HG02852 (cell line): ENCODE measurements around the gene DNAI1.
A peak's percentile ranks its signal among the peaks of the same experiment; 100 is the strongest.

Experiments used
- ATAC-seq: cut with Tn5 transposase; IDR thresholded peaks from one replicate; pipeline ENCODE4 v1.9.1; 2021; ENCODE audit warnings: mild to moderate bottlenecking, moderate library complexity; ENCODE audit not compliant: unreplicated experiment

DNAI1 gene

GRCh38 chr9:34510497-34511468 lies 52.2 kb downstream of the DNAI1 start:
- ATAC-seq, result no peak

GRCh38 chr9:34512131-34513078 lies 53.8 kb downstream of the DNAI1 start:
- no peak for ATAC-seq

- no peak for ATAC-seq
Observed at GRCh38 chr9:34513567-34514214, 55.1 kb downstream of the DNAI1 start.

- no peak for ATAC-seq
Observed at GRCh38 chr9:34514401-34514800, 55.8 kb downstream of the DNAI1 start.

- no peak for ATAC-seq
Observed at GRCh38 chr9:34514816-34515215, 56.2 kb downstream of the DNAI1 start.

- no peak for ATAC-seq
Observed at GRCh38 chr9:34515959-34516358, 57.4 kb downstream of the DNAI1 start.

- no peak for ATAC-seq
Observed at GRCh38 chr9:34517185-34517584, 58.6 kb downstream of the DNAI1 start.

GRCh38 chr9:34518110-34518616 lies 59.6 kb downstream of the DNAI1 start:
- ATAC-seq, result no peak

- no peak for ATAC-seq
Observed at GRCh38 chr9:34518896-34519295, 60.3 kb downstream of the DNAI1 start.

- ATAC-seq, result no peak
Observed at GRCh38 chr9:34519321-34520020, 60.9 kb downstream of the DNAI1 start.

- no peak for ATAC-seq
Observed at GRCh38 chr9:34520096-34520495, 61.5 kb downstream of the DNAI1 start.

GRCh38 chr9:34520505-34521385 lies 62.1 kb downstream of the DNAI1 start:
- ATAC-seq, result no peak

GRCh38 chr9:34521406-34522045 lies 62.9 kb downstream of the DNAI1 start:
- ATAC-seq, result no peak

GRCh38 chr9:34522091-34522887 lies 63.7 kb downstream of the DNAI1 start:
- ATAC-seq, result no peak

GRCh38 chr9:34522971-34523797 lies 64.6 kb downstream of the DNAI1 start, which contains the start of gene ENHO:
ENHO (minus strand) TSS chr9:34522990; CDS start chr9:34521695, 1,295 bp downstream.
- peak; percentile 89 for ATAC-seq

GRCh38 chr9:34524349-34524748 lies 65.7 kb downstream of the DNAI1 start:
- no peak for ATAC-seq

- ATAC-seq, result no peak
Observed at GRCh38 chr9:34526026-34526425, 67.4 kb downstream of the DNAI1 start.
